ENCODE data around the gene PPWD1.

GRCh38 chr5:65566505-65566904 is 3.4 kb downstream of the PPWD1 start:
- no peak for TF ChIP-seq ZNF704 (CRISPR knock-in tag; IDR thresholded peaks at IDR 0.05; ENCODE audit: borderline replicate concordance)
- no peak for TF ChIP-seq XRCC5 (optimal IDR thresholded peaks at IDR 0.05; ENCODE audit: low read length)
- no peak for TF ChIP-seq CTCF (CRISPR knock-in tag; IDR thresholded peaks at IDR 0.05)
- TF ChIP-seq SMC3 (IDR thresholded peaks at IDR 0.05; ENCODE audit: low read length): no peak
- no peak for TF ChIP-seq CC2D1A (CRISPR knock-in tag; IDR thresholded peaks at IDR 0.05)
- TF ChIP-seq JUN (CRISPR knock-in tag; IDR thresholded peaks at IDR 0.05): no peak
- no peak for TF ChIP-seq JUNB (CRISPR knock-in tag; IDR thresholded peaks at IDR 0.05; ENCODE audit: borderline replicate concordance)
- no peak for TF ChIP-seq HMG20A (CRISPR knock-in tag; IDR thresholded peaks at IDR 0.05; ENCODE audit: borderline replicate concordance)
- TF ChIP-seq POLR2AphosphoS5 (IDR thresholded peaks at IDR 0.05; ENCODE audit: low read depth, low read length): no peak
- TF ChIP-seq ZNF143 (CRISPR knock-in tag; IDR thresholded peaks at IDR 0.05): no peak
- no peak for TF ChIP-seq CAMTA2 (CRISPR knock-in tag; IDR thresholded peaks at IDR 0.05; ENCODE audit: borderline replicate concordance)

Data from HepG2 (cell line).